ENCODE results near the gene FAM89B.
A peak's percentile ranks its signal among the peaks of the same experiment; 100 is the strongest.

Gene FAM89B

DNA sequence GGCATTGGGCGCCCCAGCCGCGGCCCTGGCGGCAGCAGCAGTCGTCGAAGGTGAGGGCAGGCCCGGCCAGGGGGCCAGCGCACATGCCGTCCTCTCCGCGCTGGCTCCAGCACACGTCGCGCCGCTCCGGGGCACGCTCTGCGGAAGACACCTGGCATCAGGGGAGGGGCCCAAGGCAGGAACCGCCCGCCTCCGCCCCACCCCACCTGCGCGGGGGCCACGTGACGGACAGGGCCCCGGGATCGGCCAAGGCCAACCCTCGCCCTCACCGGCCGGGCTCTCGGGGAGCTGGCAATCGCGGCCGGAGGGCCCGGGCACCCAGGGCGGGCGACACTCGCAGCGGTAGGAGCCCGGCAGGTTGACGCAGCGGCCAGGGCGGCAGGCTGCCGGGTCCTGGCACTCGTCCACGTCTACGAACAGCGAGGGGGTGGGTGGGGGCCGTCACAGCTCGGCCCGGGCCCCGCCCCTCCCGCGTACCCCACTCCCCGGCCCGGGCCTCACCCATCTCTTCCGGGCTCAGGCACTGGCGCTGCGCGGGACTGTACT lies 32.5 kb upstream of the FAM89B start:
- DNase-seq = no peak

DNA sequence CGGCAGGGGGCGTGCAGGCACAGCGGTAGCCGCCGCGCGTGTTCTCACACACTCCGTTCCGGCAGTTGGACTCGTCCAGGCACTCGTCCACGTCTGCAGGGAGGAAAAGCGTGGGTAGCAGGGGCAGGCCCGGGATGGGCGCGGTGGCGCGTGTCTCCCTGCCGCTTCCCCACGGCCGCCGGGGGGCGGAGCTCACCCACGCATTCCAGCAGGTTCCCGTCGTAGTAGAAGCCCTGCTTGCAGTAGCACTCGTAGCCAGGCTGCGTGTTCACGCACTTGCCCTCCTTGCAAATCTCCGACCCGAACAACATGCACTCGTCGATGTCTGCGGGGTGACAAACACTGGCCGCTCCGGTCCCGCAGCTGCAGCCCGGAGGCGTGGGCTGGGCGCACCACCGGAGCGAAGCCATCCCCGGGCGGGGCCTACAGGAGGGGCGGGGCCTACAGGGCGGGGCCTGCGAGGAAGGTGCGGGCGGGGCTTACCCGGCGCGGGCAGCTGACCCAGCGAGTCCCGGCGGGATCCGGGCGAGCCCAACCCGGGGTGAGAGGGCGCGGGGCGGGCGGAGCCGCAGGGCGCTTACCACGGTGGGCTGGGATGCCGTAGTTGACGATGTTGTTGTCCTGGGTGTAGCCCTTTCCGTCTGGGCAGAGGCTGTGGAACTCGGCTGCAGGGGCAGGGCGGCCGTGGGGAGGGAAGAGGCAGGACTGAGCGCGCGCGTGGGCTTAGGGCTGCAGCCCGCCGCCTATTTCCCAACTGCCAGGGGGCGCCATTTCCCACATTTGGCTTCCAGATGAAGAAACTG lies 31.8 kb upstream of the FAM89B start:
- DNase-seq = peak; percentile 88 to 93

DNA sequence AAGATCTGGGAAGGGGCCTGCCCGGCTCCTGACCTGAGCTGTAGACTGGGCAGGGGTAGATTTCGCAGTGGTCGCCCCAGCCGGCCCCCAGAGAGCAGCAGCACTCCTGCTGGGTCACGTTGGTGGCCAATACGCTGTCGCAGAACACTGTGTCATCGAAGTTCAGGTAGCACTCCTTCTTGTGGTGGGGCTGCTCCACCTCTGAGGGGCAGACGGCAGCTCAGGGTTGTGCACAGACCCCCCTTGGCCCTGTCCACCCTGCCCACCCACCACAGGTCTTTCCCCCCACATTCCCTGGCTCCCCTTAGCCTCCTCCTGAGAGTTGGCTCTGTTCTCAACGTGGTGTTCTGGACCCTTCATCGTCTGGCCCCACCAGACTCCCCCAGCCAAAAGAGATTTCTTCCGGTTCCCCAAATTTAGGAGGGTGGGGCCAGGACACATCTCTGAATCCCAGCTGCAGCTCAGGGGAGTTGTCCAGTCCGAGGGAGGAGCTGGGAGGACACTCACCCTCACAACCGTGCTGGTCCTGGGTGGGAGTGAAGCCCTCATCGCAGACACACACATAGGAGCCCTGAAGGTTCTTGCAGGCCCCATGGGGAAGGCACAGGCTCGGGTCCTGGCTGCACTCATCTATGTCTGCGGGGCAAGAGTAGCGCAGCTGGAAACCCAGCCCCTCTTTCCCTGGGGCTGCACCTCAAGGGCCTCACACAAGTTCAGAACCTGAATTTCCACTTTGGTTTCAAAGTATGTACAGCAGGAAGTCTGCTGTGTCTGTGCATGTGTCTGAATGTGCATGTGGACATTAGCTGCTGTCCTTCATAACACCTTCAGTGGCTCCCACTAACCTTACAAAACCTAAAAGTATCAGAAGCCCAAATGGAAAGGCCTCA lies 31.0 kb upstream of the FAM89B start:
- no peak for DNase-seq

DNA sequence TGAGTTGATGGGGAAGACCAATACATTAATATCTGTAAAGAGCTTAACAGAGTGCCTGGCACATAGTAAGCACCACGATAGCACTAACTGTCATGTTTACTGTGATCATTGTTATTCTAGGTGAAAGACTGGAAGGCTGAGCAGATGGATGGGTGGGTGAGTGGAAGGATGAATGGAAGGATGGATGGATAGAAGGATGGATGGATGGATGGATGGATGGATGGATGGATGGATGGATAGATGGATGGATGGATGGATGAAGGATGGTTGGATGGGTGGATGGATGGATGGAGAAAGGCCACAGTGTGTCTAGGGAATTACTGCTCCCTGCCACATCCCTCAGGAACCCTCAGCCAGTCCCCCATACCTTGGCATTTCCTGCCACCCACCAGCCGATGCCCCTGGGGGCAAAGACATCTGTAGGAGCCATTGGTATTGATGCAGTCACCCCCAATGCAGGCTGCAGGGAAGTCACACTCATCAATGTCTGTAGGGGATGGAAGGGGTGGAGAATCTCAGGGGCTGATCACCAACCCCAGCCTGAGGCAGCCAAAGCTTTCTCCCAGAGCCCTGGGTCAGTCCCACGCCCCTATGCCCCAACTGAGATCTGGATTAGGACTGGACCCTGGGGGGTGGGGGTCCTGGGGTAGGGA lies 29.5 kb upstream of the FAM89B start:
- no peak for DNase-seq

GRCh38 chr11:65545853-65546216 lies 26.5 kb upstream of the FAM89B start:
- DNase-seq = no peak

GRCh38 chr11:65546217-65546958 lies 25.9 kb upstream of the FAM89B start:
- peak; percentile 98 to 99 for DNase-seq

DNA sequence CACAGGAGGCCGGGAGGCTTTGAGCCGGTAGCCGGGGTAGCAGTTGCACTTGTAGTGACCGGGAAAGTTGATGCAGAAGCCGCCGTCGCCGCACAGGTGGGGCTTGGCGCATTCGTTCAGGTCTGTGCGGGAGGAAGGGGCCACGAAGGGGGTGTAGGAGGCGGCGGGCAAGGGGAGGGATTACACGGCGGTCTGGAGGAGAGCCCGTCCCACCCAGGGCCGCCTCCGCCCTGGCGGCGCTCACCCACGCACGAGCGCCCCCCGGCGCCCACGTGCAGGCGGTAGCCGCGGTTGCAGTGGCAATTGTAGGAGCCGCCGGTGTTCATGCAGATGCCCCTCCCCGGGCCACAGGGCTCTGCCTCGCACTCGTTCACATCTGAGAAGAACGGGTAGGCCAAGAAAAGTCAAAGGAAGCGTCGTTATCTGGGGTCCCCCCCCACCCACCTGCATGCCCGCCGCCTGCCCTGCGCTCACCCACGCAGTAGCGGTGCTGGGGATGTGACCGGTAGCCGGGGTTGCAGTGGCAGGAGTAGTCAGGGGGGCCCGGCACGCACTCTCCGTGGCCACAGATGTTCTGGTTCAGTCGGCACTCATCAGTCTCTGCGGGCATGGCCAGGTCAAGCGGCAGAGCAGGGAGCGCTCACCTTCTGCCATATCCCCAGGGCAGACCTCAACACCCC lies 24.8 kb upstream of the FAM89B start:
- peak; percentile 45 to 66 for DNase-seq

- no peak for DNase-seq
Measured at GRCh38 chr11:65548395-65548794, 23.9 kb upstream of the FAM89B start.

DNA sequence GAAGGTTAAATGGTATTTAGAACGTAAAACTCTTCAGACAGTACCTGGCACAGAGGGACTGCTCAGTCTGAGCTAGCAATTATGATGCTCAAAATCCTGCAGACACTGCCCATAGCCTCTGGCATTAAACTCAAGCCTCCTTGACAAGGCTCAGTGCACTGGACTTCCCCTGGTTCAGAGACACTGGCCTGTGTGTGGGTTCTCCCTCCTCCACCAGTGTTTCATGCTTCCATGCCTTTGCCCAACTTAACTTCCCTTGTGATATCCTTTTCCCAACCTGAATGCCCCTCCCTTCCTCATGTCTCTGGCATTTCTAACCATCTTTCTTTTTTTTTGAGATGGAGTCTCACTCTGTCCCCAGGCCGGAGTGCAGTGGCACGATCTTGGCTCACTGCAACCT lies 23.2 kb upstream of the FAM89B start:
- DNase-seq = no peak

DNA sequence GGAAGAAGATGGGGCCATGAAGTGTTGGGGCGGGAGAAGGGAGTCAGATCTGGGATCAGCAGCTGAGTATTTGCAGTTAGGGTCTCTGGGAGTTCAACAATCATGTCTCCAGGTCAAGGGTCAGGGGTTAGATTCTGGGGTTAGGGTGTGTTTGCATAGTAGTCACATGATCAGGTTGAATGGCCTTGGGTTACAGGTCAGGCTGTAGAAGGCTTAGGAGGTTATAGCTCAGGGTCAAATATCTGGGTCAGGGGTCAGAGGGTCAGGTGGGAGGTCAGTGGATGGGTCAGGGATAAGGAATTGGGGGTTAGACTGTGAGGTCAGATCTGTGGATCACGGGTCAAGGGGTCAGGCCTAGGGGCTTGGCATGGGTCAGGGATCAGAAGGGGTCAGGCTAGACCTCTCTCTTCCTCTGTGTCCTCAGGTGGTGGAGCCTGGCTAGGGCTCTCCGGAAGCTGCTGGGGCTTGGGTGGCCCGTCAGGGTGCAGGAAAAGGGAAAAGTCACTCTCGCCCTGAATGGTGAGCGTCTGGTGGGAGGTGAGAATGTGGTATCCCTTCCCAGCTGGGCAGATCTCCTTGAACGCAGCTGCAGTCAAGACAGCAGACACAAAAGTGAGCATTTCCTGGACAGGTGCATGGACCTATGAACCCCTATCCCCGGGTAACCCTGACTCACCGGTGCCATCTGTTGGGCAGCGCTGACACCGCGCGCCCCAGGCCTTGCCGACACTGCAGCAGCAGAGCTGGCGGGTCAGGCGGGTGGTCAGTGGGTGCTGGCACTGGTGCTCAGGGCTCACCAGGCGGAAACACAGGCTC lies 20.6 kb upstream of the FAM89B start:
- DNase-seq = peak; percentile 75 to 78

- DNase-seq = no peak
Measured at GRCh38 chr11:65552388-65552951, 19.9 kb upstream of the FAM89B start.

- peak; percentile 85 to 88 for DNase-seq
Measured at GRCh38 chr11:65553301-65554001, 18.9 kb upstream of the FAM89B start.

GRCh38 chr11:65554057-65554818 lies 18.1 kb upstream of the FAM89B start:
- DNase-seq = no peak

DNA sequence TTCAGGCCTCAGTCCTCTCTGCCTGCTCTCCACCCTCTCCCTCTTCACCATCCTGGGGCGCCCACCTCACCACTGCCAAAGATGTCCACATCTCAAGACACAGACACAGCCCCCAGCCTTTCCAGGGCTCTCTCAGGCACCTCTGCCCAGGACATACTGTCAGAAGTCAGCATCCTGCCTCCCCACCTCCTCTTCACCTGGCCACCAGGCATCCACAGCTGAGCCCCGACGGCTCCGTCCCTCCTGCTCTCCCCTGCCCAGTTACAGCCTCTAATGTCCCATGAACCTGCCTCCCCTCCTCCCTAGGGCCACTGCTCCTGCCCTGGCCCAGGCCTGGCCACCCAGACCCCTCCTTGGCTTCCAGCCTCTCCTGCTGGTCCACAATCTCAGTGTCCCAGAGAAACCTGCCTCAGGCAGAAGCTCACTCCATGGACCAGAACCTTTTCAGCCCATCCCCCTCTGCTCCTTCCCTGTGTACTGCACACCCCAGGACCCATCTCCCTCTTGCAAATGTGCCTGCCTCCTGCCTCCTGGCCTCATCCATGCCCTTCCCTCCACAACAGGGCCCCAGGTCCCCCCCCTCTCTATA lies 17.4 kb upstream of the FAM89B start:
- no peak for DNase-seq

- no peak for DNase-seq
Measured at GRCh38 chr11:65555693-65556231, 16.6 kb upstream of the FAM89B start.

DNA sequence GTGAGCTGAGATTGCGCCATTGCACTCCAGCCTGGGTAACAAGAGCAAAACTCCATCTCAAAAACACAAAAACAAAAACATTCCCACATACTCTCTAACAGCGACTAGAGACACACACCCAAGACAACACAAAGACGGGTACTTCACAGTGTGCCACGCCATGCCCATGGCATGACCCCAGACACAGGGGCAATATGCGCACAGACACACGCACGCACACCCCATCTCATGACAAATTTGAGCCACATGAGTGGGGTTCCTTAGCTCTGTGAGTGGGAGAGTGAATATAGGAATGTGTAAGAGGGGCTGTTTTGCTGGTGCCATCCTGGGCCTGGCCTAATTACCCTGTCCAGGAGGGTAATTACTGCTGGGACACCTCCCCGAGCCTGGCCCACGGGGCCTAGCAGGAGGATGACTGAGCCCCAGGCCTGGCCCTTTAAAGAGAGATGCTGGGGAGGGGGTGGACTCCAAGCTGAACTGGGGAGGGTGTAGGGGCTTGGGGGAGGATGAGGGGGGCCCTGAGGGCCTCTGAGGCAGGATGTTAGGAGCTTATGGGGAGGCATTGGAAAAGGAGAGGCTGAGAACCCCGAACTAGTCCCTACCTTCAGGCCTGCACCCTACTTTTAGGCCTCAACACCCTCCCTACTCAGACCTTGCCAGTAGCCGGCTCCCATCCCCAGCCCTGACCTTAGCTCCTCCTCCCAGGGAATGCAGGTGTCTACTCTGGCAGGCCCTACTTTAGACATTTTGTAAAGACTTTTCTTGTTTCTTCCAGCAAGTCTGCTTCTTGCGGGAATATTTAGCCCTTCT lies 15.7 kb upstream of the FAM89B start:
- DNase-seq = no peak

DNA sequence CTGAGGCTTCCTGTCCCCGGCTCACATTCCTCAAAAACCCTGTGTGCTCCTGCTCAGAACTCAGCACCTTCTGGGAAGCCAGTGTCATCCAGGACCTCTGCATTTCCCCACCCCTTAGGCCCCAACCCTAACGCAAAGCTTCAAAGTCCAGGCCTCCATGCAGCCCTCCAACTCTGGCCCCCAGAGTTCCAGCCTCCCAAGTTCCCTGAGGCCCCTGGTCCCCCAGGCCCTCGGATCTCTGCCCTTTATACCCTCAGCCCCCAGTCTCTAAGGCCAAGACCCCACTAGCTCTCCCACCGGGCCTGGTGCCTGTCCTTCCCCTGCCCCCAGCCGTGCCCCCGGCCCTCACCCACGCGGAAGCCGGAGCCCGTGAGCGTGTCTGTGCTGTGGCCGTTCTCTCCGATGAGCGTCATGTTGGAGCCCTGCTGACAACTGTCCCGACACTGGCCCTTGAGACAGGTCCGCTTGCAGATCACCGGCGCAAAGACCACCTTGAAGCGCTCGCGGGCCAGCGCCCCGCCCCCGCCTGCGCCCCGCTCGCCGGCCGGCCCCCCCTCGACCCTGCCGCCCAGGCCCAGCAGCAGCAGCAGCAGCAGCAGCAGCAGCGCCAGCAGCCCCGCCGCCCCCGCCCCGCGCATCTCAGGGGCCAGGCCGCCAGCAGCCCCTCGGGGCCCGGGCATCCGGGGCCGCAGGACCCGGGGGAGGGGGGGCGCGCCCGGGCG lies 14.9 kb upstream of the FAM89B start:
- no peak for DNase-seq

Data from CD4-positive, alpha-beta T cell treated with Interleukin-4 for 1 hour (primary cell).